WERI-Rb-1 (cell line): ENCODE measurements around the gene SCN4B.

Experiments
- DNase-seq: peaks from one replicate; pipeline ENCODE4 v3.0.0-alpha.2; 2020
- H3K27ac ChIP-seq: fragments of 250-450 bp; sonication (Bioruptor Pico); 2 replicates; pipeline ENCODE4 v1.5.1; 2020; ENCODE audit warnings: mild to moderate bottlenecking, moderate library complexity
- H3K27me3 ChIP-seq: fragments of 250-450 bp; sonication (Bioruptor Pico); 2 replicates; pipeline ENCODE4 v1.5.1; 2021; ENCODE audit warnings: mild to moderate bottlenecking, low read depth, moderate library complexity; ENCODE audit not compliant: insufficient read depth, severe bottlenecking
- H3K36me3 ChIP-seq: fragments of 250-450 bp; sonication (Bioruptor Pico); 2 replicates; pipeline ENCODE4 v1.5.1; 2020; ENCODE audit warnings: mild to moderate bottlenecking, moderate library complexity
- H3K4me3 ChIP-seq: 2 replicates; pipeline ENCODE4 v1.5.1; 2011; ENCODE audit warnings: low read depth, mild to moderate bottlenecking, control low read depth, low read length
- H3K9me3 ChIP-seq: fragments of 250-450 bp; sonication (Bioruptor Pico); 2 replicates; pipeline ENCODE4 v1.5.1; 2021; ENCODE audit warnings: mild to moderate bottlenecking, moderate library complexity; ENCODE audit not compliant: severe bottlenecking
- CTCF ChIP-seq: IDR thresholded peaks from 2 replicates; pipeline ENCODE4 v1.5.1; 2011; ENCODE audit warnings: low read depth, mild to moderate bottlenecking, control low read depth, inconsistent platforms, low read length

SCN4B gene

GRCh38 chr11:118102721-118103261, 49.8 kb downstream of the SCN4B start:
- Histone ChIP-seq H3K4me3 (no peak overlapping the region), H3K27ac (no peak overlapping the region), H3K9me3 (no peaks in the 10 kb centered on the region), H3K36me3 (no peaks in the 10 kb centered on the region), H3K27me3 (no peaks in the 10 kb centered on the region)
- DNase-seq, result no peak
- no peak for TF ChIP-seq CTCF

- no peak overlapping the region for H3K4me3 ChIP-seq
- H3K36me3 ChIP-seq, result no peaks in the 10 kb centered on the region
- no peaks in the 10 kb centered on the region for H3K9me3 ChIP-seq
- no peak overlapping the region for H3K27ac ChIP-seq
- no peak for TF ChIP-seq CTCF
- no peaks in the 10 kb centered on the region for H3K27me3 ChIP-seq
- DNase-seq, result no peak
Measured at GRCh38 chr11:118100691-118101232, 51.9 kb downstream of the SCN4B start.

- no peaks in the 10 kb centered on the region for H3K27me3 ChIP-seq
- no peak for TF ChIP-seq CTCF
- DNase-seq, result no peak
- no peak overlapping the region for H3K27ac ChIP-seq
- no peaks in the 10 kb centered on the region for H3K9me3 ChIP-seq
- no peaks in the 10 kb centered on the region for H3K36me3 ChIP-seq
- no peak overlapping the region for H3K4me3 ChIP-seq
Measured at GRCh38 chr11:118099838-118100556, 52.6 kb downstream of the SCN4B start.

- Histone ChIP-seq H3K4me3 (no peak overlapping the region), H3K36me3 (no peaks in the 10 kb centered on the region), H3K9me3 (no peaks in the 10 kb centered on the region), H3K27me3 (no peaks in the 10 kb centered on the region), H3K27ac (no peak overlapping the region)
- TF ChIP-seq CTCF, result no peak
- DNase-seq, result peak; percentile 92
Measured at GRCh38 chr11:118098996-118099837, 53.4 kb downstream of the SCN4B start.

GRCh38 chr11:118095967-118096367, 56.7 kb downstream of the SCN4B start:
- TF ChIP-seq CTCF, result no peak
- H3K27ac ChIP-seq, result no peak overlapping the region

More at GRCh38 chr11:118095967-118096367, 56.7 kb downstream of the SCN4B start:
- H3K4me3 ChIP-seq, result no peak overlapping the region
- H3K9me3 ChIP-seq, result no peaks in the 10 kb centered on the region
- H3K27me3 ChIP-seq, result no peaks in the 10 kb centered on the region
- no peak for DNase-seq
- no peaks in the 10 kb centered on the region for H3K36me3 ChIP-seq
